ENCODE measurements around the gene VTI1A. TPM values are rescaled to one million over a fixed set of nuclear protein-coding genes. Genes with fewer than 3 reads are reported as not detected.

VTI1A gene
- total RNA-seq, 4 donors from 2014 or later: 49.3 to 84.5 (median 61.2) TPM

DNA sequence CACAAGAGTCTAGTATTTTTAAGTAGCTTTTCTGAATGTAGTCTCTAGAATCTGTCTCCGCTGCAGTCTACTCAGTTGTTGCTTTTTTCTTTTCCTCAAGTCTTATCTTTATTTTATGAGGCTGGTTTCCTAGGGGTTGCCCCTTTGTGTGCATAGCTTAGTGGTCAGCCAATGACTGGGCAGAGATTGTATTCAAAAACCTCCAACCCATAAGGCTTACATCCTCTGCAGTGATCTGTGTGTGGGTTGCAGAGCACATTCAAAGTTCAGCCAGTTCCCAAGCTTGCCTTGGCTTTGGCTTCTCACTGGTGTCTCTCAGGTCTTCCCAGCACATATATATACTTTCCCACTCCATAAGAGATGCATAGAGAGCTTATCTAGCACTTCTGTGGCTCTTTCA lies 343.0 kb downstream of the VTI1A start:
- no peaks in the 10 kb centered on the region for H3K4me1 ChIP-seq
- H3K36me3 ChIP-seq: no peaks in the 10 kb centered on the region
- intact Hi-C loops (cut with DNase I): no loop called here
- no peaks in the 10 kb centered on the region for H3K27me3 ChIP-seq
- 100% methylated on average over 1 of the region's 1 CpG for WGBS, 2 donors
- H3K9me3 ChIP-seq: no peaks in the 10 kb centered on the region
- no peak for DNase-seq
- no peak overlapping the region for H3K27ac ChIP-seq
- TF ChIP-seq, protein P1, sequence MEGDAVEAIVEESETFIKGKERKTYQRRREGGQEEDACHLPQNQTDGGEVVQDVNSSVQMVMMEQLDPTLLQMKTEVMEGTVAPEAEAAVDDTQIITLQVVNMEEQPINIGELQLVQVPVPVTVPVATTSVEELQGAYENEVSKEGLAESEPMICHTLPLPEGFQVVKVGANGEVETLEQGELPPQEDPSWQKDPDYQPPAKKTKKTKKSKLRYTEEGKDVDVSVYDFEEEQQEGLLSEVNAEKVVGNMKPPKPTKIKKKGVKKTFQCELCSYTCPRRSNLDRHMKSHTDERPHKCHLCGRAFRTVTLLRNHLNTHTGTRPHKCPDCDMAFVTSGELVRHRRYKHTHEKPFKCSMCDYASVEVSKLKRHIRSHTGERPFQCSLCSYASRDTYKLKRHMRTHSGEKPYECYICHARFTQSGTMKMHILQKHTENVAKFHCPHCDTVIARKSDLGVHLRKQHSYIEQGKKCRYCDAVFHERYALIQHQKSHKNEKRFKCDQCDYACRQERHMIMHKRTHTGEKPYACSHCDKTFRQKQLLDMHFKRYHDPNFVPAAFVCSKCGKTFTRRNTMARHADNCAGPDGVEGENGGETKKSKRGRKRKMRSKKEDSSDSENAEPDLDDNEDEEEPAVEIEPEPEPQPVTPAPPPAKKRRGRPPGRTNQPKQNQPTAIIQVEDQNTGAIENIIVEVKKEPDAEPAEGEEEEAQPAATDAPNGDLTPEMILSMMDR (IDR thresholded peaks at IDR 0.05): no peak
- no peak for TF ChIP-seq POLR2A (IDR thresholded peaks at IDR 0.05)
- no peak overlapping the region for H3K4me3 ChIP-seq (replicated peaks in 1 of 3)

DNA sequence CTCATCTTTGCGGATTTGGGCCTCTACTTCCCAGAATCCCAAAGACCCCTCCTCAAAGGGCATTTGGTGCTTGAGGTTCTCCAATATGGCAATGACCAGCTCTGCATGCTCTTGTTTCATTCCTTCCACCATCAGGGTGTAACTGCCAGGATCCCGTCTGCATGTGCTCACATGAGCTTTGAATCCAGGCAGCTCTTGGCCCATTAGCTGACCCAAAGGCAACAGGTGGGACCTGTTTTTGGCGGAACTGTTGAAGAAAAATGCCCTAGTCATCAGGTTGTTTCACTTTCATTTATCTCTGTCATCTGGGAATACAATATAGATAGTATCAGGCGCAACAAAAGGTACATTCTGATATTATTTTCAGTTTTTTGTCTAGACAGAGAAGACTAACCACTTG lies 343.9 kb downstream of the VTI1A start:
- intact Hi-C loops (cut with DNase I): no loop called here
- H3K27me3 ChIP-seq: no peaks in the 10 kb centered on the region
- H3K36me3 ChIP-seq: no peaks in the 10 kb centered on the region
- H3K4me1 ChIP-seq: no peaks in the 10 kb centered on the region
- no peaks in the 10 kb centered on the region for H3K9me3 ChIP-seq
- TF ChIP-seq, protein P1 (IDR thresholded peaks at IDR 0.05): no peak
- no peak for DNase-seq
- H3K4me3 ChIP-seq (replicated peaks in 1 of 3): no peak overlapping the region
- 96 to 98% methylated on average over 4 of the region's 4 CpGs for WGBS, 2 donors
- no peak overlapping the region for H3K27ac ChIP-seq

DNA sequence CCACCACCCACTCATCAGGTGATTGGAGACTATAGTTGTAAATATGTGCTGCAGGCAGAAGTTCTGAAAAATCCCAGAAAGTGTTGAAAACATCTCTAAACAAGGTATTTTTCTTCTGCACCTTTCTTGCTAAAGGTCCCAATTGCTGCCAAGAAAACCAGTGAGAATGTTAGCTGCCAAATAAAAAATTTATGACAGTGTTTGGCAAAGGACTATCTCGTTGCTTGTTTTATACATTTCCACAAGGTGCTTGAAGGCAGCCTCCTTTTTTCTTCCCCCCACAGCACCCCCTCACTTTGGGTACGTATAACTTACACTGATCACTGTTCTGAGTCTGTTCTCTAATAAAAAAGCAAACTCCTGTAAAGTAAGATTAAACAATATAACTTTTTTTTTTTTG lies 344.4 kb downstream of the VTI1A start:
- Histone ChIP-seq H3K36me3 (no peaks in the 10 kb centered on the region), H3K27me3 (no peaks in the 10 kb centered on the region), H3K9me3 (no peaks in the 10 kb centered on the region), H3K4me3 (replicated peaks in 1 of 3) (no peak overlapping the region), H3K27ac (no peak overlapping the region), H3K4me1 (no peaks in the 10 kb centered on the region)
- TF ChIP-seq, protein P1 (IDR thresholded peaks at IDR 0.05): no peak
- no peak for TF ChIP-seq POLR2A (IDR thresholded peaks at IDR 0.05)
- intact Hi-C loops (cut with DNase I): no loop called here
- 93% methylated on average over 2 of the region's 2 CpGs for WGBS, 2 donors
- DNase-seq: no peak

DNA sequence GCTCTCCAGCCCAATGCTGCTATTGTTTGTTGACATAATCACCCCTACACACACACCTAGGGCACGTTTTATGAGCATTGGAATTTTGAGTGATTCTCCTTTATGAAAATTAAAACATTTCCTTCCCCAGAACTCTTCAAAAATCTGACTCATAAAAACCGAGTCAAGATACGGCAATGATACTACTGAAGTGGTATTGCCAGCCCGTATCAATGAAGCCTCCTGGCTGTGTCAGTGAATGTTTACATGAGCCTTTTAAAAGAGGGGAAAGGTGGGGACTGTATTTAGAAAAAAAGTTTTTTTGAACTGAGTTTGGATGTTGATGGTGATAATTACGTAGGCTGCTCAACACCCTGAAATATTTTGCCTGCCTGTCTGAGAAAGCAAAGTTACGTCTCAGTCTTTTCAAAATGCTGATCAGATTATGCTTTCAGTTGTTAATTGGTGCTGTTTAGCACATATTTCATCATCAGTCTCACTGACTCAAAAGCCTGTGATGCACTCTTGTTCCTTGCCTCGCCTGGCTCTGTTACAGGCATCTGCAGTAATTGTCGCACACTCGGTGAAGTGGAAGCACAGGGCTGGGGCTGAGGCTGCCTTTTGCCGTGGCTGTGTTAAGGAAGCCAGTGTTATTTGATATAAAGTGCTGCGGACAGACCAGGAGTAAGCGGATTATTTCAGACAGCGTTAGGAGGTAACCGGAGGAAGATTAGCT lies 345.6 kb downstream of the VTI1A start:
- Histone ChIP-seq H3K36me3 (no peaks in the 10 kb centered on the region), H3K4me3 (replicated peaks in 1 of 3) (no peak overlapping the region), H3K4me1 (no peaks in the 10 kb centered on the region), H3K27ac (no peak overlapping the region), H3K9me3 (no peaks in the 10 kb centered on the region), H3K27me3 (no peaks in the 10 kb centered on the region)
- intact Hi-C loops (cut with DNase I): no loop called here
- peak; percentile 42 to 48 for DNase-seq
- no peak for TF ChIP-seq POLR2A (IDR thresholded peaks at IDR 0.05)
- TF ChIP-seq, protein P1 (IDR thresholded peaks at IDR 0.05): no peak
- whole genome bisulfite sequencing, 2 donors: 53 to 58% methylated on average over 14 of the region's 14 CpGs

DNA sequence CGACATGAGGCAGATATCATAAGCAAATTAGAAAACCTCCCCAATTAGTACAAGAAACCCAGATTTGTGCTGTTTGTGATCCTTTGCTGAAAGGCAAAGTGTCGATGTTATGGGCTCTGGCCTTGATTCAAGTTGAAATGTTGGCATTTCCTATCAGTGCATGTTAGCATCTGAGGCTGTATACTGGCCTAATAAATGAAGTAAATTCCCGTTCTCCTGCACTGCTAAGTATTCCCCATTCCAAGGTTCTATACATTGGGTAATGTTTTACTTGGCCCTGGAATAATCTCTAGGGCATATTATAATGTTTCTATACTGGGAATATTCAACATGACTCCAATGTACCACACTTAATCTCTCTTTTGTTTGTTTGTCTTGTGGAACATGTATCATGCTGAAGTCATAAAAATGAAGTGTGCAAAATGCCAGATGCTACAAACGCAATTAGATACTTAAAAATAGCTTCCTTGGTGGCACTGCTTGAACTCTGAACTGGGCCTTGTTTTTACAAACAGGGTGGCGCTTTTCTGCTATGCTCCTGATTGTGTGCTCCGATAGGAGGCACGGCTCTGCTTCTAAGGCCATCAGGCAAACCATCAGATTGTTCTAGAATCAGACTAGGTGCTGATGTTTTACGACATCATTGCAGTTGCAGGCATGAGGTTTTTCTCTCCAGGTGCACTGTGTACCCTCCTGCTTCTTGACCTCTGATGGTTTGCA lies 346.3 kb downstream of the VTI1A start:
- TF ChIP-seq, protein P1 (IDR thresholded peaks at IDR 0.05): no peak
- no peak for TF ChIP-seq POLR2A (IDR thresholded peaks at IDR 0.05)
- intact Hi-C loops (cut with DNase I): no loop called here
- Histone ChIP-seq H3K27ac (no peak overlapping the region), H3K9me3 (no peaks in the 10 kb centered on the region), H3K36me3 (no peaks in the 10 kb centered on the region), H3K4me3 (replicated peaks in 1 of 3) (no peak overlapping the region), H3K27me3 (no peaks in the 10 kb centered on the region), H3K4me1 (no peaks in the 10 kb centered on the region)
- WGBS, 2 donors: 59 to 65% methylated on average over 8 of the region's 8 CpGs
- no peak for DNase-seq

All from thyroid gland (tissue), 4 donors.